H1 (cell line): ENCODE measurements around the gene TTC28. TPM values are rescaled to one million over a fixed set of nuclear protein-coding genes. Genes with fewer than 3 reads are reported as not detected.
"Not testable (repeated sequence)": the region's sequence is repeated elsewhere in the genome, so short reads cannot be mapped to it uniquely, and the experiment has no call there.

Experiments used
- CTCF ChIA-PET: fragments of 300-600 bp; sonication (Branson Sonifier 250); formaldehyde crosslinking; loops from one replicate; lab custom pipeline; 2021; ENCODE audit not compliant: partially characterized antibody; lab: Charles Lee
- POLR2A ChIA-PET: fragments of 300-600 bp; sonication (Branson Sonifier 250); formaldehyde crosslinking; loops from one replicate; lab custom pipeline; 2021; ENCODE audit warnings: inconsistent platforms; ENCODE audit not compliant: partially characterized antibody; lab: Charles Lee
- DNase-seq, 2 experiments: peaks; one replicate each; pipeline versions ENCODE4 v3.0.0 to v3.0.0-alpha.2; 2010 to 2022; ENCODE audit warnings: low spot score in 2 of 2, low read depth in 1 of 2, mixed read lengths in 1 of 2
- FAIRE-seq: peaks from 2 replicates; lab custom pipeline; 2011; peaks lifted over from hg19 to GRCh38; lab: Jason Lieb, UNC
- H2AFZ ChIP-seq: 2 replicates; pipeline ENCODE4 v1.8.1; 2012; ENCODE audit warnings: low read length, inconsistent platforms
- H2AK5ac ChIP-seq: 2 replicates; pipeline ENCODE4 v1.6.1; 2013; ENCODE audit warnings: low read depth, low read length
- H2BK120ac ChIP-seq: replicated peaks from 2 replicates; pipeline ENCODE3; 2013; ENCODE audit warnings: low read depth, low read length, inconsistent platforms
- H2BK12ac ChIP-seq: 2 replicates; pipeline ENCODE4 v1.6.1; 2013; ENCODE audit warnings: low read depth, low read length
- H2BK15ac ChIP-seq: 2 replicates; pipeline ENCODE4 v1.6.1; 2013; ENCODE audit warnings: low read length
- H2BK20ac ChIP-seq: 2 replicates; pipeline ENCODE4 v1.6.1; 2013; ENCODE audit warnings: low read length
- H2BK5ac ChIP-seq: 2 replicates; pipeline ENCODE4 v1.6.1; 2013; ENCODE audit warnings: low read depth, low read length
- H3K14ac ChIP-seq: 2 replicates; pipeline ENCODE4 v1.6.1; 2013; ENCODE audit warnings: inconsistent platforms; ENCODE audit not compliant: insufficient read length
- H3K18ac ChIP-seq: 2 replicates; pipeline ENCODE4 v1.6.1; 2013; ENCODE audit warnings: low read length; ENCODE audit errors: extremely low read depth
- H3K23ac ChIP-seq: 2 replicates; pipeline ENCODE4 v1.6.1; 2013; ENCODE audit warnings: inconsistent platforms; ENCODE audit not compliant: insufficient read length
- H3K23me2 ChIP-seq: 2 replicates; pipeline ENCODE4 v1.6.1; 2013; ENCODE audit warnings: low read depth, low read length
- H3K27ac ChIP-seq: 2 replicates; pipeline ENCODE4 v1.6.1; 2011; ENCODE audit warnings: low read depth, low read length, inconsistent platforms
- H3K27me3 ChIP-seq, 4 experiments: replicated peaks in 1 of 4; 1 replicate in 1 of 4; 2 replicates in 3 of 4; pipeline versions ENCODE4 v1.6.1 to v1.8.1; 2011 to 2013; ENCODE audit warnings: low read length in 3 of 4, mild to moderate bottlenecking in 3 of 4, inconsistent platforms in 2 of 4, mixed read lengths in 2 of 4, moderate library complexity in 1 of 4; ENCODE audit not compliant: control insufficient read depth in 3 of 4, insufficient read depth in 3 of 4; ENCODE audit errors: extremely low read depth in 1 of 4
- H3K36me3 ChIP-seq, 4 experiments: 2 replicates each; pipeline versions ENCODE4 v1.6.1 to v1.8.1; 2011 to 2013; ENCODE audit warnings: mild to moderate bottlenecking in 4 of 4, low read length in 3 of 4, moderate library complexity in 2 of 4, control low read depth in 1 of 4, inconsistent platforms in 1 of 4; ENCODE audit not compliant: insufficient read depth in 4 of 4, control insufficient read depth in 2 of 4
- H3K4ac ChIP-seq: replicated peaks from 2 replicates; pipeline ENCODE3; 2013; ENCODE audit warnings: low read length, low read depth, mixed read lengths, inconsistent platforms; ENCODE audit not compliant: insufficient read length
- H3K4me1 ChIP-seq, 4 experiments: replicated peaks in 1 of 4; 1 replicate in 1 of 4; 2 replicates in 3 of 4; pipeline versions ENCODE4 v1.6.1 to v1.8.1; 2011 to 2013; ENCODE audit warnings: low read length in 3 of 4, inconsistent platforms in 2 of 4, mixed read lengths in 1 of 4; ENCODE audit not compliant: insufficient read depth in 4 of 4, control insufficient read depth in 3 of 4
- H3K4me2 ChIP-seq, 2 experiments: 2 replicates each; pipeline versions ENCODE4 v1.6.1 to v1.8.1; 2011 to 2013; ENCODE audit warnings: low read depth in 2 of 2, low read length in 2 of 2, control low read depth in 1 of 2, inconsistent platforms in 1 of 2, mild to moderate bottlenecking in 1 of 2; ENCODE audit not compliant: insufficient read depth in 1 of 2
- H3K4me3 ChIP-seq, 4 experiments: fragments of 200-600, 300-600 bp in 1 of 4; sonication (generic), shearing (Covaris generic), sonication (Bioruptor Twin) in 1 of 4; 2 replicates each; pipeline versions ENCODE4 v1.5.1 to v1.8.1; 2011 to 2016; ENCODE audit warnings: low read length in 4 of 4, low read depth in 3 of 4, control low read depth in 2 of 4, inconsistent platforms in 2 of 4, mild to moderate bottlenecking in 2 of 4, mixed read lengths in 1 of 4, moderate library complexity in 1 of 4; ENCODE audit not compliant: insufficient read depth in 2 of 4; ENCODE audit errors: extremely low read depth in 1 of 4
- H3K56ac ChIP-seq: replicated peaks from 2 replicates; pipeline ENCODE3; 2013; ENCODE audit warnings: low read depth, mild to moderate bottlenecking, mixed read lengths, low read length, inconsistent platforms; ENCODE audit not compliant: insufficient read length
- H3K79me1 ChIP-seq: 2 replicates; pipeline ENCODE4 v1.6.1; 2013; ENCODE audit warnings: low read depth, low read length, control low read depth
- H3K79me2 ChIP-seq, 2 experiments: 2 replicates each; pipeline versions ENCODE4 v1.6.1 to v1.8.1; 2012 to 2013; ENCODE audit warnings: low read length in 2 of 2, mild to moderate bottlenecking in 2 of 2, inconsistent platforms in 1 of 2; ENCODE audit not compliant: insufficient read depth in 2 of 2, control insufficient read depth in 1 of 2
- H3K9ac ChIP-seq, 4 experiments: replicated peaks in 1 of 4; 1 replicate in 1 of 4; 2 replicates in 3 of 4; pipeline versions ENCODE4 v1.6.1 to v1.8.1; 2011 to 2013; ENCODE audit warnings: low read depth in 3 of 4, low read length in 3 of 4, control low read depth in 2 of 4, mild to moderate bottlenecking in 2 of 4, moderate library complexity in 2 of 4, inconsistent platforms in 1 of 4; ENCODE audit errors: extremely low read depth in 1 of 4
- H3K9me3 ChIP-seq, 2 experiments: 2 replicates each; pipeline versions ENCODE4 v1.6.1 to v1.8.1; 2012 to 2013; ENCODE audit warnings: mild to moderate bottlenecking in 2 of 2, moderate library complexity in 2 of 2, control low read depth in 1 of 2, inconsistent platforms in 1 of 2, low read depth in 1 of 2, low read length in 1 of 2, mixed read lengths in 1 of 2; ENCODE audit not compliant: insufficient read depth in 2 of 2
- H4K20me1 ChIP-seq, 2 experiments: replicated peaks in 1 of 2; 2 replicates each; pipeline versions ENCODE3 to v1.8.1; 2011 to 2013; ENCODE audit warnings: inconsistent platforms in 2 of 2, low read length in 2 of 2, mild to moderate bottlenecking in 1 of 2; ENCODE audit not compliant: insufficient read depth in 2 of 2, control insufficient read depth in 1 of 2
- H4K5ac ChIP-seq: 2 replicates; pipeline ENCODE4 v1.6.1; 2013; ENCODE audit warnings: low read length, low read depth, mixed read lengths, inconsistent platforms; ENCODE audit not compliant: insufficient read length
- H4K8ac ChIP-seq: 2 replicates; pipeline ENCODE4 v1.8.0; 2013; ENCODE audit warnings: mild to moderate bottlenecking, moderate library complexity, low read length, inconsistent platforms; ENCODE audit not compliant: insufficient read depth; ENCODE audit errors: extremely low read depth
- H4K91ac ChIP-seq: replicated peaks from 2 replicates; pipeline ENCODE3; 2013; ENCODE audit warnings: low read length, mixed read lengths, inconsistent platforms; ENCODE audit not compliant: insufficient read length
- WGBS, 2 experiments: shearing (Covaris generic) in 1 of 2; methylation state at CpG; one replicate each; pipeline versions ENCODE4 v1.1.6 to v1.1.7; 2013 to 2015; ENCODE audit warnings: low lambda C conversion rate in 2 of 2, mixed read lengths in 2 of 2, inconsistent platforms in 1 of 2, low coverage in 1 of 2, missing lambda C conversion rate in 1 of 2; ENCODE audit not compliant: insufficient replicate concordance in 2 of 2, insufficient coverage in 1 of 2, insufficient read length in 1 of 2; ENCODE audit errors: extremely low coverage in 1 of 2, missing lambda C conversion rate in 1 of 2; 5-methylcytosine and 5-hydroxymethylcytosine counted together
- polyA plus RNA-seq, 7 experiments: library from polyadenylated mRNA; depleted of rRNA in 3 of 7; stranded (reverse) in 5 of 7; unstranded in 2 of 7; fragments of >200 nt in 5 of 7; fragments of 200-250 nt in 2 of 7; gene quantifications; 1 replicate in 5 of 7; 2 replicates in 1 of 7; 4 replicates in 1 of 7; pipeline versions ENCODE4 v1.2.1 to v1.2.3, GENCODE V29; 2011 to 2013; ENCODE audit warnings: missing spikeins in 2 of 7, mixed read lengths in 2 of 7
- total RNA-seq: library from RNA; stranded (reverse); fragmentation: NEBNext Ultra II Directional; extraction: Animal tissue kit (Norgen Biotek cat#: 25700); gene quantifications from 2 replicates; pipeline ENCODE4 v1.2.1, GENCODE V29; 2021

Gene TTC28
- total and polyA plus RNA-seq, 2 of the 8 experiments (the other 6 are each of a cell fraction or from before 2014, with no cell fraction given): 2.6 to 12.6 TPM

- CTCF ChIA-PET: interaction anchor here (0.6 kb wide), 1 partner anchor 137 kb away, joined by 3 read pairs; no protein-coding TSS in a partner anchor
- H2AK5ac ChIP-seq, H3K4ac ChIP-seq, H4K20me1 ChIP-seq, H3K79me1 ChIP-seq, H3K79me2 ChIP-seq, H4K8ac ChIP-seq, H3K4me2 ChIP-seq, DNase-seq, H3K9ac ChIP-seq, H3K9me3 ChIP-seq, H3K23me2 ChIP-seq, H3K56ac ChIP-seq, H3K4me3 ChIP-seq, FAIRE-seq, H2BK12ac ChIP-seq, H2BK15ac ChIP-seq, H3K18ac ChIP-seq, H3K27ac ChIP-seq, H3K14ac ChIP-seq, H3K23ac ChIP-seq, H2BK20ac ChIP-seq, H3K4me1 ChIP-seq, H4K5ac ChIP-seq, H3K27me3 ChIP-seq, H4K91ac ChIP-seq, H2BK120ac ChIP-seq, H2AFZ ChIP-seq, H2BK5ac ChIP-seq: not testable (repeated sequence)
- peaks cover 0 to 14% (median 6%) of the 10 kb centered on the region in 4 experiments; a peak in 5 of 8 replicates for H3K36me3 ChIP-seq
- 89% methylated on average over 6 of the region's 6 CpGs; no CpG with 5 or more reads in 1 of the 2 experiments for WGBS, 2 experiments
- POLR2A ChIA-PET: interaction anchor here (0.7 kb wide), 1 partner anchor 102 kb away, joined by 3 read pairs; no protein-coding TSS in a partner anchor
Measured at GRCh38 chr22:28693041-28693760, 13.6 kb upstream of the TTC28 start.
